ENCODE results near the gene RAVER1. TPM values are rescaled to one million over a fixed set of nuclear protein-coding genes. Genes with fewer than 3 reads are reported as not detected.

Gene RAVER1
- total and polyA plus RNA-seq, 2 of the 8 experiments (the other 6 are each of a cell fraction or from before 2014, with no cell fraction given), result 5.7 to 70.5 TPM

- DNase-seq (ENCODE audit: low read depth in 1 of 2, low spot score in 2 of 2), result peak in 1 of 2 experiments; percentile 87
- no peak for TF ChIP-seq POU5F1 (IDR thresholded peaks at IDR 0.05; ENCODE audit: low read depth, low read length)
- TF ChIP-seq POLR2AphosphoS5 (IDR thresholded peaks at IDR 0.05; ENCODE audit: low read depth, low read length), result peak; percentile 67; the same call in 1 of the 2 replicates
- no peak for TF ChIP-seq KDM5A (IDR thresholded peaks at IDR 0.05; ENCODE audit: low read length)
- no peak for TF ChIP-seq HDAC6 (IDR thresholded peaks at IDR 0.05; ENCODE audit: low read depth, low read length)
- no peak for TF ChIP-seq BACH1 (IDR thresholded peaks at IDR 0.05; ENCODE audit: low read length)
- no peak; a peak in 1 of 4 replicates for TF ChIP-seq RAD21 (IDR thresholded peaks at IDR 0.05 in 1 of 2, conservative IDR thresholded peaks at IDR 0.05 in 1 of 2; ENCODE audit: low read depth in 2 of 2, low read length in 2 of 2)
- no peak for TF ChIP-seq SP4 (IDR thresholded peaks at IDR 0.05; ENCODE audit: low read length)
- peak; percentile 77; the same call in 1 of the 2 replicates for TF ChIP-seq KDM1A (IDR thresholded peaks at IDR 0.05; ENCODE audit: borderline replicate concordance, low read length)
- no peak for TF ChIP-seq SIX5 (IDR thresholded peaks at IDR 0.05; ENCODE audit: low read depth, low read length)
- TF ChIP-seq HDAC2 (IDR thresholded peaks at IDR 0.05; ENCODE audit: borderline replicate concordance in 1 of 2, low read depth in 2 of 2, low read length in 2 of 2), result peak in 1 of 2 experiments; percentile 48; a peak in 1 of 4 replicates
- TF ChIP-seq PHF8 (conservative IDR thresholded peaks at IDR 0.05; ENCODE audit: low read depth, low read length), result no peak
Measured at GRCh38 chr19:10270616-10271394, 62.5 kb downstream of the RAVER1 start, which contains the start of gene ICAM1. Gene ICAM1, plus strand, starts transcription at chr19:10271120. Its CDS starts 40 bp downstream, at chr19:10271160.

More at GRCh38 chr19:10270616-10271394, 62.5 kb downstream of the RAVER1 start, which contains the start of gene ICAM1:
- Histone ChIP-seq H3K27me3 (replicated peaks in 1 of 4; ENCODE audit: control insufficient read depth in 3 of 4, extremely low read depth in 1 of 4, insufficient read depth in 3 of 4, low read length in 3 of 4) (peaks cover 9 to 25% (median 23%) of the 10 kb centered on the region in 4 experiments), H2AFZ (ENCODE audit: low read length) (no peak within 1 kb of the TSS; the same call in 1 of the 2 replicates), H2BK5ac (ENCODE audit: low read depth, low read length) (0 out of 2 replicates have a peak within 1 kb of the TSS, but pooled peaks have one; percentile 9), H3K4me2 (ENCODE audit: insufficient read depth in 1 of 2, low read depth in 2 of 2, low read length in 2 of 2) (peak within 1 kb of the TSS; percentile 70 to 75), H3K27ac (ENCODE audit: low read depth, low read length) (no peak within 1 kb of the TSS), H4K8ac (ENCODE audit: extremely low read depth, insufficient read depth, low read length) (peak within 1 kb of the TSS; percentile 80), H3K9ac (replicated peaks in 1 of 4; ENCODE audit: extremely low read depth in 1 of 4, low read depth in 3 of 4, low read length in 3 of 4) (no peak within 1 kb of the TSS; a peak in 1 of 7 replicates), H3K4me3 (ENCODE audit: extremely low read depth in 1 of 4, insufficient read depth in 2 of 4, low read depth in 3 of 4, low read length in 4 of 4) (peak within 1 kb of the TSS; percentile 30 to 59 (median 38)), H2AK5ac (ENCODE audit: low read depth, low read length) (no peak within 1 kb of the TSS), H4K91ac (replicated peaks; ENCODE audit: insufficient read length, low read length) (peak within 1 kb of the TSS; percentile 88), H4K5ac (ENCODE audit: insufficient read length, low read depth, low read length) (no peak within 1 kb of the TSS), H3K14ac (ENCODE audit: insufficient read length) (no peak within 1 kb of the TSS), H3K36me3 (ENCODE audit: control insufficient read depth in 2 of 4, insufficient read depth in 4 of 4, low read length in 3 of 4) (no peaks in the 10 kb centered on the region), H2BK12ac (ENCODE audit: low read depth, low read length) (peak within 1 kb of the TSS; percentile 43; the same call in 1 of the 2 replicates), H3K79me2 (ENCODE audit: control insufficient read depth in 1 of 2, insufficient read depth in 2 of 2, low read length in 2 of 2) (no peaks in the 10 kb centered on the region), H2BK15ac (ENCODE audit: low read length) (0 out of 2 replicates have a peak within 1 kb of the TSS, but pooled peaks have one; percentile 81), H3K23me2 (ENCODE audit: low read depth, low read length) (peaks cover 11% of the 10 kb centered on the region; the same call in 1 of the 2 replicates), H3K4ac (replicated peaks; ENCODE audit: insufficient read length, low read depth, low read length) (peak within 1 kb of the TSS; percentile 33), H3K18ac (ENCODE audit: extremely low read depth, low read length) (peak within 1 kb of the TSS; percentile 78), H3K4me1 (replicated peaks in 1 of 4; ENCODE audit: control insufficient read depth in 3 of 4, insufficient read depth in 4 of 4, low read length in 3 of 4) (peaks cover 0 to 8% (median 5%) of the 10 kb centered on the region in 4 experiments; a peak in 5 of 7 replicates), H3K23ac (ENCODE audit: insufficient read length) (no peak within 1 kb of the TSS), H3K56ac (replicated peaks; ENCODE audit: insufficient read length, low read depth, low read length) (peak within 1 kb of the TSS; percentile 36), H3K9me3 (ENCODE audit: insufficient read depth in 2 of 2, low read depth in 1 of 2, low read length in 1 of 2) (no peaks in the 10 kb centered on the region), H2BK120ac (replicated peaks; ENCODE audit: low read depth, low read length) (no peak within 1 kb of the TSS), H4K20me1 (replicated peaks in 1 of 2; ENCODE audit: control insufficient read depth in 1 of 2, insufficient read depth in 2 of 2, low read length in 2 of 2) (no peaks in the 10 kb centered on the region), H2BK20ac (ENCODE audit: low read length) (no peak within 1 kb of the TSS), H3K79me1 (ENCODE audit: low read depth, low read length) (no peaks in the 10 kb centered on the region)
- WGBS, 2 experiments (ENCODE audit: extremely low coverage in 1 of 2, insufficient coverage in 1 of 2, insufficient read length in 1 of 2, insufficient replicate concordance in 2 of 2, low coverage in 1 of 2, low lambda C conversion rate in 2 of 2, missing lambda C conversion rate in 1 of 2), result 6% methylated on average over 47 of the region's 51 CpGs; no CpG with 5 or more reads in 1 of the 2 experiments
- no peak for FAIRE-seq
- ChIA-PET CTCF (ENCODE audit: partially characterized antibody) (interaction anchor here (0.5 to 9.4 kb wide), 32 partner anchors 11 to 252 kb away, joined by 3 to 122 read pairs (median 4); partner anchors contain the start of genes ICAM4, ICAM5 and TYK2), POLR2A (ENCODE audit: partially characterized antibody) (interaction anchor here (0.6 to 3.3 kb wide), 24 partner anchors 9 to 154 kb away, joined by 3 to 28 read pairs (median 6); partner anchors contain the start of genes DNMT1, ICAM4, ICAM5 and RAVER1)

Measured in H1 (cell line).